Astrocyte (in vitro differentiated cells and primary cell): ENCODE results near the gene KY.

Experiments
- CTCF ChIP-seq: IDR thresholded peaks from 2 replicates; pipeline ENCODE4 v1.5.1; 2011; ENCODE audit warnings: low read depth, mild to moderate bottlenecking, inconsistent platforms, low read length, moderate library complexity; ENCODE audit not compliant: insufficient read depth
- EZH2 ChIP-seq: IDR thresholded peaks from 2 replicates; pipeline ENCODE4 v1.6.1; 2012; ENCODE audit warnings: mild to moderate bottlenecking, low read length, inconsistent platforms; ENCODE audit not compliant: insufficient read depth

GRCh38 chr3:134650431-134651346, at the start of gene KY:
- no peak for TF ChIP-seq CTCF
- no peak for TF ChIP-seq EZH2
